GM12878 (cell line): ENCODE measurements around the gene RNASEH2B. TPM values are rescaled to one million over a fixed set of nuclear protein-coding genes. Genes with fewer than 3 reads are reported as not detected.
A peak's percentile ranks its signal among the peaks of the same experiment; 100 is the strongest.

Source experiments
- ATAC-seq: fragments of 200-7000 bp; cut with Tn5 transposase; 3 replicates; pipeline ENCODE4 v1.9.1; 2020; ENCODE audit warnings: mild to moderate bottlenecking, moderate library complexity
- BruUV-seq: library from RNA; stranded (reverse); fragments of 400-500 nt; replicated peaks from 2 replicates; lab custom pipeline; 2021; lab: Mats Ljungman, UMichigan
- CTCF ChIA-PET: fragments of 300-600 bp; sonication (Branson Sonifier 250); formaldehyde crosslinking; extraction: SDS; loops from one replicate; lab custom pipeline; 2021; ENCODE audit warnings: inconsistent platforms; lab: Yijun Ruan, JAX
- POLR2A ChIA-PET: fragments of 350-600 bp; formaldehyde crosslinking; extraction: SDS; loops from one replicate; lab custom pipeline; 2021; ENCODE audit warnings: inconsistent platforms; lab: Charles Lee
- RAD21 ChIA-PET: fragments of 300-600 bp; sonication (Branson Sonifier 250); formaldehyde crosslinking; loops from one replicate; lab custom pipeline; 2023; ENCODE audit warnings: antibody characterized with exemption; ENCODE audit not compliant: unreplicated experiment; lab: Charles Lee
- SMC1A ChIA-PET: fragments of 300-600 bp; sonication (Branson Sonifier 250); formaldehyde crosslinking; loops from one replicate; lab custom pipeline; 2023; ENCODE audit not compliant: unreplicated experiment, uncharacterized antibody; lab: Charles Lee
- DNase-seq: peaks from one replicate; pipeline ENCODE4 v3.0.0-alpha.2; 2011; ENCODE audit warnings: low read depth, low spot score
- FAIRE-seq: peaks from 3 replicates; lab custom pipeline; 2011; peaks lifted over from hg19 to GRCh38; lab: Jason Lieb, UNC
- H2AFZ ChIP-seq: 2 replicates; pipeline ENCODE4 v1.6.0; 2011; ENCODE audit warnings: low read depth, low read length, control low read depth; ENCODE audit not compliant: control insufficient read depth
- H3K27ac ChIP-seq: 2 replicates; pipeline ENCODE4 v1.5.1; 2011; ENCODE audit warnings: control low read depth; ENCODE audit not compliant: control insufficient read depth, insufficient read depth
- H3K27me3 ChIP-seq, 2 experiments: replicated peaks in 1 of 2; 2 replicates each; pipeline versions ENCODE4 v1.6.0 to v1.6.1; 2011; ENCODE audit warnings: low read length in 1 of 2; ENCODE audit not compliant: control insufficient read depth in 2 of 2, insufficient read depth in 2 of 2
- H3K36me3 ChIP-seq, 2 experiments: 2 replicates each; pipeline ENCODE4 v1.5.1; 2011; ENCODE audit warnings: low read length in 1 of 2; ENCODE audit not compliant: control insufficient read depth in 2 of 2, insufficient read depth in 2 of 2
- H3K4me1 ChIP-seq: 2 replicates; pipeline ENCODE4 v1.6.1; 2011; ENCODE audit warnings: mild to moderate bottlenecking, low read length, moderate library complexity, mixed read lengths; ENCODE audit not compliant: control insufficient read depth, insufficient read depth
- H3K4me2 ChIP-seq: 2 replicates; pipeline ENCODE4 v1.6.0; 2011; ENCODE audit warnings: control low read depth; ENCODE audit not compliant: control insufficient read depth, insufficient read depth
- H3K4me3 ChIP-seq: fragments of 200-600 bp; sonication (generic); 2 replicates; pipeline ENCODE4 v1.5.1; 2016
- H3K79me2 ChIP-seq: 2 replicates; pipeline ENCODE4 v1.6.0; 2011; ENCODE audit warnings: low read length; ENCODE audit not compliant: control insufficient read depth, insufficient read depth
- H3K9ac ChIP-seq: 2 replicates; pipeline ENCODE4 v1.8.0; 2011; ENCODE audit warnings: low read length, control low read depth, mixed read lengths; ENCODE audit not compliant: control insufficient read depth, insufficient read depth
- H3K9me3 ChIP-seq: replicated peaks from 3 replicates; pipeline ENCODE4 v1.5.1; 2011; ENCODE audit warnings: mild to moderate bottlenecking, low read length; ENCODE audit not compliant: control insufficient read depth, insufficient read depth
- H4K20me1 ChIP-seq: 2 replicates; pipeline ENCODE4 v1.6.0; 2011; ENCODE audit not compliant: control insufficient read depth, insufficient read depth
- BMI1 ChIP-seq: fragments of 450-650 bp; IDR thresholded peaks from 2 replicates; pipeline ENCODE4 v1.6.1; 2016; ENCODE audit warnings: mild to moderate bottlenecking, moderate library complexity, borderline replicate concordance
- CBFB ChIP-seq: IDR thresholded peaks from 2 replicates; pipeline ENCODE4 v1.6.1; 2016; ENCODE audit warnings: antibody characterized with exemption, low read depth
- CBX3 ChIP-seq: fragments of 200-600 bp; sonication (generic); IDR thresholded peaks from 2 replicates; pipeline ENCODE4 v1.6.1; 2016; ENCODE audit warnings: low read depth, borderline replicate concordance
- CBX5 ChIP-seq: sonication (generic); IDR thresholded peaks from 2 replicates; pipeline ENCODE4 v1.6.1; 2016; ENCODE audit warnings: low read depth, moderate library complexity, mild to moderate bottlenecking, inconsistent platforms
- CHD1 ChIP-seq: IDR thresholded peaks from 2 replicates; pipeline ENCODE4 v1.6.1; 2012; ENCODE audit warnings: low read depth, low read length, improper control_type of control experiment
- CHD2 ChIP-seq: IDR thresholded peaks from 2 replicates; pipeline ENCODE4 v1.6.1; 2011; ENCODE audit warnings: low read depth, low read length, improper control_type of control experiment, borderline replicate concordance
- EGR1 ChIP-seq, 2 experiments: IDR thresholded peaks; 1 replicate in 1 of 2; 2 replicates in 1 of 2; pipeline ENCODE4 v1.6.1; 2011 to 2012; ENCODE audit warnings: low read depth in 2 of 2, low read length in 2 of 2, borderline replicate concordance in 1 of 2, mild to moderate bottlenecking in 1 of 2, moderate library complexity in 1 of 2
- EP300 ChIP-seq, 2 experiments: fragments of 150-350 bp in 1 of 2; IDR thresholded peaks; 2 replicates each; pipeline ENCODE4 v1.6.1; 2011 to 2012; ENCODE audit warnings: low read depth in 2 of 2, low read length in 2 of 2, borderline replicate concordance in 1 of 2, improper control_type of control experiment in 1 of 2, inconsistent platforms in 1 of 2; ENCODE audit not compliant: control insufficient read depth in 1 of 2
- HDGF ChIP-seq: fragments of 450-650 bp; IDR thresholded peaks from 2 replicates; pipeline ENCODE4 v1.6.1; 2016; ENCODE audit warnings: antibody characterized with exemption
- JUND ChIP-seq: IDR thresholded peaks from 2 replicates; pipeline ENCODE4 v1.6.1; 2012; ENCODE audit warnings: low read depth, mild to moderate bottlenecking, low read length, improper control_type of control experiment, moderate library complexity
- KLF5 ChIP-seq: fragments of 450-650 bp; IDR thresholded peaks from 2 replicates; pipeline ENCODE4 v1.6.1; 2014; ENCODE audit warnings: mild to moderate bottlenecking; ENCODE audit not compliant: partially characterized antibody
- MTA3 ChIP-seq: IDR thresholded peaks from 2 replicates; pipeline ENCODE4 v1.6.1; 2012; ENCODE audit warnings: low read length, inconsistent platforms, borderline replicate concordance
- MYC ChIP-seq: IDR thresholded peaks from 2 replicates; pipeline ENCODE4 v1.6.1; 2011; ENCODE audit warnings: mild to moderate bottlenecking, low read length, moderate library complexity, inconsistent platforms; ENCODE audit not compliant: insufficient read depth, insufficient replicate concordance, insufficient read length, severe bottlenecking
- NFXL1 ChIP-seq: fragments of 450-650 bp; IDR thresholded peaks from 2 replicates; pipeline ENCODE4 v1.6.1; 2017; ENCODE audit warnings: antibody characterized with exemption, mild to moderate bottlenecking, borderline replicate concordance
- NFYB ChIP-seq: IDR thresholded peaks from 2 replicates; pipeline ENCODE4 v1.6.1; 2011; ENCODE audit warnings: low read depth, mild to moderate bottlenecking, low read length, improper control_type of control experiment, moderate library complexity; ENCODE audit not compliant: insufficient read depth
- WGBS: methylation state at CpG from one replicate; pipeline ENCODE4 v1.1.6; 2016; ENCODE audit warnings: low lambda C conversion rate; ENCODE audit not compliant: insufficient replicate concordance, insufficient coverage; ENCODE audit errors: missing lambda C conversion rate; 5-methylcytosine and 5-hydroxymethylcytosine counted together
- in situ Hi-C: fragments of 300-500 bp; cut with MboI; formaldehyde crosslinking; loops from 9 replicates; pipeline ENCODE4 v1.14.3; 2018; ENCODE audit warnings: mixed read lengths
- intact Hi-C: fragments of 100-400 bp; cut with micrococcal nuclease; formaldehyde crosslinking; loops from one replicate; pipeline ENCODE4 v1.14.2; 2022; ENCODE audit not compliant: unreplicated experiment
- polyA plus RNA-seq, 11 experiments: library from polyadenylated mRNA; depleted of rRNA in 4 of 11; unstranded in 6 of 11; stranded (reverse) in 5 of 11; fragments of >200 nt; fragmentation: Nextera tagmentation in 4 of 11; fragmentation: Illumina TruSeq in 1 of 11; extraction: Ambion mirVana in 4 of 11; extraction: Trizol in 1 of 11; gene quantifications; 1 replicate in 1 of 11; 2 replicates in 10 of 11; pipeline versions ENCODE4 v1.2.1 to v1.2.3, GENCODE V29; 2011 to 2016; ENCODE audit warnings: inconsistent platforms in 2 of 11, missing spikeins in 2 of 11, low read depth in 1 of 11
- total RNA-seq, 4 experiments: library from RNA; depleted of rRNA in 3 of 4; stranded (reverse); fragments of >200 nt in 3 of 4; fragmentation: Illumina TruSeq in 1 of 4; extraction: Trizol in 1 of 4; gene quantifications; 2 replicates each; pipeline versions ENCODE4 v1.2.1 to v1.2.3, GENCODE V29; 2013 to 2021
- TF ChIP-seq, protein P1 (sequence below): fragments of 150-350 bp; IDR thresholded peaks from 2 replicates; pipeline ENCODE4 v1.6.1; 2014; ENCODE audit warnings: mild to moderate bottlenecking, low read depth, low read length
- TF ChIP-seq, protein P2 (sequence below): fragments of 450-650 bp; IDR thresholded peaks from 2 replicates; pipeline ENCODE4 v1.6.1; 2017; ENCODE audit warnings: mild to moderate bottlenecking, moderate library complexity

RNASEH2B gene
- total and polyA plus RNA-seq, 10 of the 15 experiments (the other 5 are each of a cell fraction or from before 2014, with no cell fraction given): 64.9 to 148 (median 97.3) TPM

GRCh38 chr13:50991579-50992521 is 82.3 kb downstream of the RNASEH2B start:
- DNase-seq: peak; percentile 23
- Histone ChIP-seq H3K27ac (no peak overlapping the region), H3K36me3 (no peaks in the 10 kb centered on the region), H3K9ac (no peak overlapping the region), H3K4me2 (no peak overlapping the region), H3K4me1 (peaks cover 11% of the 10 kb centered on the region), H3K4me3 (no peak overlapping the region), H3K9me3 (no peaks in the 10 kb centered on the region), H3K79me2 (no peaks in the 10 kb centered on the region), H2AFZ (no peak overlapping the region; the same call in none of the 2 replicates), H3K27me3 (no peaks in the 10 kb centered on the region), H4K20me1 (no peaks in the 10 kb centered on the region)
- no peak for FAIRE-seq
- SMC1A ChIA-PET: interaction anchor here (0.7 to 1.3 kb wide), 4 partner anchors 10 to 393 kb away, joined by 3 to 7 read pairs (median 3); no protein-coding TSS in a partner anchor
- no TSS peak for BruUV-seq
- WGBS: 24% methylated on average over 6 of the region's 6 CpGs
- CTCF ChIA-PET: interaction anchor here (0.8 to 1.0 kb wide), 3 partner anchors 12 to 77 kb away, joined by 3 to 4 read pairs (median 3); no protein-coding TSS in a partner anchor
- in situ Hi-C loops: no loop called here
- peak; percentile 93 for ATAC-seq
- POLR2A ChIA-PET: no interaction called here
- RAD21 ChIA-PET: interaction anchor here (0.6 to 1.4 kb wide), 4 partner anchors 15 to 1012 kb away, joined by 3 to 4 read pairs (median 3); no protein-coding TSS in a partner anchor
- intact Hi-C loops: no loop called here
- TF ChIP-seq CBFB: no peak; the same call in 1 of the 2 replicates
- TF ChIP-seq, protein P1, sequence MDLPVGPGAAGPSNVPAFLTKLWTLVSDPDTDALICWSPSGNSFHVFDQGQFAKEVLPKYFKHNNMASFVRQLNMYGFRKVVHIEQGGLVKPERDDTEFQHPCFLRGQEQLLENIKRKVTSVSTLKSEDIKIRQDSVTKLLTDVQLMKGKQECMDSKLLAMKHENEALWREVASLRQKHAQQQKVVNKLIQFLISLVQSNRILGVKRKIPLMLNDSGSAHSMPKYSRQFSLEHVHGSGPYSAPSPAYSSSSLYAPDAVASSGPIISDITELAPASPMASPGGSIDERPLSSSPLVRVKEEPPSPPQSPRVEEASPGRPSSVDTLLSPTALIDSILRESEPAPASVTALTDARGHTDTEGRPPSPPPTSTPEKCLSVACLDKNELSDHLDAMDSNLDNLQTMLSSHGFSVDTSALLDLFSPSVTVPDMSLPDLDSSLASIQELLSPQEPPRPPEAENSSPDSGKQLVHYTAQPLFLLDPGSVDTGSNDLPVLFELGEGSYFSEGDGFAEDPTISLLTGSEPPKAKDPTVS: no peak
- no peak for TF ChIP-seq HDGF
- TF ChIP-seq CHD2: no peak
- TF ChIP-seq MYC: no peak
- peak in 1 of 2 experiments; percentile 26; a peak in 1 of 4 replicates for TF ChIP-seq EP300 (IDR thresholded peaks at IDR 0.05; ENCODE audit: borderline replicate concordance in 1 of 2, control insufficient read depth in 1 of 2, low read depth in 2 of 2, low read length in 2 of 2)
- TF ChIP-seq KLF5: no peak
- TF ChIP-seq, protein P2, sequence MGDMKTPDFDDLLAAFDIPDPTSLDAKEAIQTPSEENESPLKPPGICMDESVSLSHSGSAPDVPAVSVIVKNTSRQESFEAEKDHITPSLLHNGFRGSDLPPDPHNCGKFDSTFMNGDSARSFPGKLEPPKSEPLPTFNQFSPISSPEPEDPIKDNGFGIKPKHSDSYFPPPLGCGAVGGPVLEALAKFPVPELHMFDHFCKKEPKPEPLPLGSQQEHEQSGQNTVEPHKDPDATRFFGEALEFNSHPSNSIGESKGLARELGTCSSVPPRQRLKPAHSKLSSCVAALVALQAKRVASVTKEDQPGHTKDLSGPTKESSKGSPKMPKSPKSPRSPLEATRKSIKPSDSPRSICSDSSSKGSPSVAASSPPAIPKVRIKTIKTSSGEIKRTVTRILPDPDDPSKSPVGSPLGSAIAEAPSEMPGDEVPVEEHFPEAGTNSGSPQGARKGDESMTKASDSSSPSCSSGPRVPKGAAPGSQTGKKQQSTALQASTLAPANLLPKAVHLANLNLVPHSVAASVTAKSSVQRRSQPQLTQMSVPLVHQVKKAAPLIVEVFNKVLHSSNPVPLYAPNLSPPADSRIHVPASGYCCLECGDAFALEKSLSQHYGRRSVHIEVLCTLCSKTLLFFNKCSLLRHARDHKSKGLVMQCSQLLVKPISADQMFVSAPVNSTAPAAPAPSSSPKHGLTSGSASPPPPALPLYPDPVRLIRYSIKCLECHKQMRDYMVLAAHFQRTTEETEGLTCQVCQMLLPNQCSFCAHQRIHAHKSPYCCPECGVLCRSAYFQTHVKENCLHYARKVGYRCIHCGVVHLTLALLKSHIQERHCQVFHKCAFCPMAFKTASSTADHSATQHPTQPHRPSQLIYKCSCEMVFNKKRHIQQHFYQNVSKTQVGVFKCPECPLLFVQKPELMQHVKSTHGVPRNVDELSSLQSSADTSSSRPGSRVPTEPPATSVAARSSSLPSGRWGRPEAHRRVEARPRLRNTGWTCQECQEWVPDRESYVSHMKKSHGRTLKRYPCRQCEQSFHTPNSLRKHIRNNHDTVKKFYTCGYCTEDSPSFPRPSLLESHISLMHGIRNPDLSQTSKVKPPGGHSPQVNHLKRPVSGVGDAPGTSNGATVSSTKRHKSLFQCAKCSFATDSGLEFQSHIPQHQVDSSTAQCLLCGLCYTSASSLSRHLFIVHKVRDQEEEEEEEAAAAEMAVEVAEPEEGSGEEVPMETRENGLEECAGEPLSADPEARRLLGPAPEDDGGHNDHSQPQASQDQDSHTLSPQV: no peak
- no peak for TF ChIP-seq CBX5
- no peak for TF ChIP-seq MTA3
- no peak for TF ChIP-seq NFXL1
- 0 out of 2 replicates have a peak, but pooled peaks have one; percentile 13 for TF ChIP-seq BMI1
- TF ChIP-seq EGR1 (IDR thresholded peaks at IDR 0.05; ENCODE audit: borderline replicate concordance in 1 of 2, low read depth in 2 of 2, low read length in 2 of 2): no peak
- TF ChIP-seq JUND: no peak
- TF ChIP-seq CBX3: no peak
- no peak for TF ChIP-seq CHD1
- no peak for TF ChIP-seq NFYB
